SU-DHL-6 (cell line): ENCODE results near the gene CX3CL1.

Experiments used
- CTCF ChIP-seq: fragments of 200-600 bp; sonication (generic); IDR thresholded peaks from one replicate; pipeline ENCODE4 v1.5.1; 2017; ENCODE audit warnings: antibody characterized with exemption, mild to moderate bottlenecking, low read length, moderate library complexity; ENCODE audit not compliant: insufficient read depth, poor library complexity, severe bottlenecking
- EZH2phosphoT487 ChIP-seq: fragments of 200-600 bp; sonication (generic), shearing (Covaris generic); conservative IDR thresholded peaks from 2 replicates; pipeline ENCODE4 v1.6.1; 2018; ENCODE audit warnings: mild to moderate bottlenecking, antibody characterized with exemption, low read length, moderate library complexity, mixed read lengths

- TF ChIP-seq CTCF (no peak), EZH2phosphoT487 (no peak)
These were observed 31.2 kb upstream of the CX3CL1 start for GRCh38 chr16:57341062-57341440.
